HG02970 (cell line): ENCODE data around the gene GRWD1.

ENCODE experiments used
- ATAC-seq: cut with Tn5 transposase; IDR thresholded peaks from one replicate; pipeline ENCODE4 v1.9.1; 2021; ENCODE audit warnings: mild to moderate bottlenecking, moderate library complexity, moderate number of reproducible peaks; ENCODE audit not compliant: unreplicated experiment, low FRiP score

Gene GRWD1

GRCh38 chr19:48445606-48446481 is at the start of gene GRWD1:
GRWD1 (plus strand) TSS chr19:48445983; CDS start chr19:48446006, 23 bp downstream.
- ATAC-seq: peak; percentile 88

DNA sequence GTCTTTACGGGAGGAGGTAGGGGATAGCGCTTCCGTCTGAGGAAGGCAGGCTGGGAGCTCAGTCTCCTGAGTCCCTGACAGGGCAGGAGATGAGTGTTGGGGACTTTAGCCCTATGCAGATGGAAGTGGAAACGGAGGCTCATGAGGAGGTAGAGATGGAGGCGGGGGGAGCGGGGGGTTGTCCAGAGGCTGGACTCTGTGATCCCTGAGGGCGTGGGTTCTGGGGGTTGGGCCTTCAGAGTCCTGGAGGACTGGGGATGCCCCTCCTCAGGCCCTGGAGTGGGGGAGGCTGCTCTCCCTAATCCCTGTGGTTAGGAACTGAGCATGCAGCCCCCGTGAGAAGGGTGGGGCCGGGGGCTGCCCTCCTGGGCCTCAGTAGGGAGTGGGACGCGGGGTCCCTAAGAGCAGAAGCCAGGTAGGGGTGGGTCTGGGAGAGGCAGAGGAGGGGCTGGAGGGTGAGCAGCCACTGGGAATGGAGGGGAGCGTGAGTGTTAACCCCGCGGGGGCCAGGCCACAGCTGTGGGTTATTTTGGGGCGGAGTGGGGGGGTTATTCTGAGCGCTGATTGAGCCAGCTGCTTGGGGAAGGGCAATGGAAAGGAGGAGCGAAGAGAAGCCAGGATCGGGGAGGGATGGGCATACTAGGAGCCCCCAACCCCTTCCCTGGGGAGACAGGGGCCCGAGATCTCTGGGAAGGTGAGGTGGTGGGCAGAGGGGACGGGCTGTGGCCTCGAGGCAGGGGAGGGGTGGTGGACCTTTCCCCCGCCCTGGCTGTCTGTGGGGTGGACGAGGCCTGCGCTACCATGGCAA is 49.6 kb upstream of the GRWD1 start:
- no peak for ATAC-seq

DNA sequence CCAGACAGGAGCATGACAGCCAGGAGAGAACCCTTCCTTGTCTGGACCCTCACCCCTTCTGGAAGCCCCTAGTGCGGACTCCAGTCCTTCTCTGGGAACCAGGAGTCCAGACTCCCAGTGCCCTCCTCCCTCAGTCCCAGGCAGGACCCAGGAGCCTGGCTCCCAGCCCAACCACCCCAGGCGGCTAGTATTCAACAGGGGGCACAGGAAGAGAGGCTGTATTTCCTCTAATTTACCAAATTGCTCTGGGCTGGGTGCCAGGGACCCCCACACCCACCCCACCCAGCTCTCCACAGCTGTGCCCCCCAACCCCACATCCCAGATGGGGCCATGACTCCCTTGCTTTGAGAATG is 49.0 kb upstream of the GRWD1 start:
- no peak for ATAC-seq

DNA sequence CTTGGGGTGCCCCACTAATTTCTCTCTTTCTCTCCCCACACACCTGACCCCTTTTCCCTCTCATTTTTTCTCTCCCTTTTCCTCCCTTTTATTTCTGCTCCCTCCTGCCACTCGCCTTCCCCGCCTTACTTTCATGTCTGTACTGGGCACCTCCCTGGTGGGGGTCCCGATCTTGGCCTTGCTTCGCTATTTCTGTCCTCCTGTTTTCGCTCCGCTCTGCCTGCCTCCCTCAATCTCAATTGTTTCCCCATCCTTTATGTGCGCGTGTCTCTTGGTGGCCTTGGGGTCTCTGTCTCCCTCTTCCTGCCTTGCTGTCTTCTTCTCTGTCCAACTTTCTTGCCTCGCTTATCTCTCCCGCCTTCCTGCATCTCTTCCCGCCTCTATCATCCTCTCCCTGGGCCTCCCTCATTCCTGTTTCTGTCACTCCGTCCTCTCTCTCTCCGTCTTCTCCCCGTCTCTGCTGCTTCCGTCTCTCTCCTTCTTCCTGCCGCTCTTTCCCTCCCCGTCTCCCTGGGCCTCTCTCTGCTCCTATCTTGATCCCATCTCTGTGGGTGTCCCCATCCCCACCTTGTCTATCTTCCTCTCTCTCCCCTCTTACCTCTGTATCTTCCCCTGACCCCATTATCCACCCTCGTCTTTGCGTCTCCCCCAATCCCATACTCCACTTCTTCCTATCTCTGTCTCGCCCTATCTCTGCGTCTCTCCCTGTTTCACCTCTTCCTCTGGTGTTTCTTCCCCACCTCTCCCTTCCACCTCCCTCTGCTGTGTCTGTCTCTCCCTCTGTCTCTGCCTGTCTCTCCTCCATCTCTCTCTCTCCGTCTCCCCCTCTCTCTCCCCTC is 48.3 kb upstream of the GRWD1 start:
- no peak for ATAC-seq

- no peak for ATAC-seq
Measured at GRCh38 chr19:48398102-48398374, 47.7 kb upstream of the GRWD1 start.

DNA sequence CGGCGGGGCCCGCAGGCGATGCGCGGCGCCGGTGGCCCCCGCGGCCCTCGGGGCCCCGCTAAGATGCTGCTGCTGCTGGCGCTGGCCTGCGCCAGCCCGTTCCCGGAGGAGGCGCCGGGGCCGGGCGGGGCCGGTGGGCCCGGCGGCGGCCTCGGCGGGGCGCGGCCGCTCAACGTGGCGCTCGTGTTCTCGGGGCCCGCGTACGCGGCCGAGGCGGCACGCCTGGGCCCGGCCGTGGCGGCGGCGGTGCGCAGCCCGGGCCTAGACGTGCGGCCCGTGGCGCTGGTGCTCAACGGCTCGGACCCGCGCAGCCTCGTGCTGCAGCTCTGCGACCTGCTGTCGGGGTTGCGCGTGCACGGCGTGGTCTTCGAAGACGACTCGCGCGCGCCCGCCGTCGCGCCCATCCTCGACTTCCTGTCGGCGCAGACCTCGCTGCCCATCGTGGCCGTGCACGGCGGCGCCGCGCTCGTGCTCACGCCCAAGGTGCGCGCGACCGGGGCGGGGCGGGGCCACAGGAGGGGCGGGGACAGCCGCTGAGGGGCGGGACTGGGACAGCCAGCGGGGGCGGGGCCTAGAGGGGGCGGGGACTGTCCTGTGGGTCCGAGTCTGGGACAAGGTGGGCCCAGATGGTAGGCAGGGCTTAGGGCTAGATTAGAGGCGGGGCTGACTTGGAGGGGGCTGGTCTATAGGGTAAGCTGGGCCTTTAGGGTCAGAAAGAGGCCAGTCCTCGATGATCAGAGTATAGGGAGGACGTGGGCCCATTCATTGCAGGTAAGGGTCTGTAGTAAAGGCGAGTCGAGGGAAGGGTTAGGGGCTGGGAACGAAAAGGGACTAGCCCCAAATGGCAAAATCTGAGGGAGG is 47.2 kb upstream of the GRWD1 start:
- ATAC-seq: peak; percentile 60

- ATAC-seq: no peak
Measured at GRCh38 chr19:48400018-48400742, 45.6 kb upstream of the GRWD1 start.

DNA sequence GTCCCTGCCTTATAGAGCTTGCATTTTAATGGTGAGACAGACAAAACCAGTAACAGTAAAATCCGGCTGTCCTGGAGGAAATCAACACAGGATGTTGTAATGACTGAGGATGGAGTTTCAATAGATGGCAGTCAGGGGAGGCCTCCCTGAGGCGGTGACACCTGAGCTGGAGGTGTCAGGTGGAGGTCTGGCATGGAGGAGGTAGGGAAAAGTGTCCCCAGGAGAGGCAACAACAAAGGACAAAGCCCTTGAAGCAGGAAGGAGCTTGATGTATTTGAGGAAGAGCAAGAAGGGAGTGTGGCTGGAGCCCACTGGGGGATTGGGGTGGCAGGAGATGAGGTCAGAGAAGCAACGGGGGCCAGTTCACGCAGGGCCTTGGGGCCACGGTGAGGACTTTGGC is 44.5 kb upstream of the GRWD1 start:
- no peak for ATAC-seq

- ATAC-seq: no peak
Measured at GRCh38 chr19:48403606-48404005, 42.2 kb upstream of the GRWD1 start.

DNA sequence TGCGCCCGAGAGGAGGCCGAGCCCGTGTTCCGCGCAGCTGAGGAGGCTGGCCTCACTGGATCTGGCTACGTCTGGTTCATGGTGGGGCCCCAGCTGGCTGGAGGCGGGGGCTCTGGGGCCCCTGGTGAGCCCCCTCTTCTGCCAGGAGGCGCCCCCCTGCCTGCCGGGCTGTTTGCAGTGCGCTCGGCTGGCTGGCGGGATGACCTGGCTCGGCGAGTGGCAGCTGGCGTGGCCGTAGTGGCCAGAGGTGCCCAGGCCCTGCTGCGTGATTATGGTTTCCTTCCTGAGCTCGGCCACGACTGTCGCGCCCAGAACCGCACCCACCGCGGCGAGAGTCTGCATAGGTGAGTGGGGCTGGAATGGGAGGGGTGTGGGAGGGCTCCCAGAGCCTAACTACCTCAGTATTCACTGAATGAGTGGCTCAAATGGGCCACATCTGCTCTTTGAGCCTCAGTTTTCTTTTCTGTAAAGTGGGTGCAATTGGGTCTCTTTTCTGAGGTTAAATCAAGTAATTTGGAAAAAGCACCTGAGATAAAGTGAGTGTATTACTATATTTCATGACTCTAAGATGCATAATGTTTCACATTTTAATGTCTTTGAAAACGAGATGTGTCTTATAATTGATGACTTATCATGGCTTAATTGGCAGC is 40.6 kb upstream of the GRWD1 start:
- no peak for ATAC-seq

- ATAC-seq: no peak
Measured at GRCh38 chr19:48405850-48406249, 39.9 kb upstream of the GRWD1 start.

- no peak for ATAC-seq
Measured at GRCh38 chr19:48413879-48414587, 31.8 kb upstream of the GRWD1 start.

DNA sequence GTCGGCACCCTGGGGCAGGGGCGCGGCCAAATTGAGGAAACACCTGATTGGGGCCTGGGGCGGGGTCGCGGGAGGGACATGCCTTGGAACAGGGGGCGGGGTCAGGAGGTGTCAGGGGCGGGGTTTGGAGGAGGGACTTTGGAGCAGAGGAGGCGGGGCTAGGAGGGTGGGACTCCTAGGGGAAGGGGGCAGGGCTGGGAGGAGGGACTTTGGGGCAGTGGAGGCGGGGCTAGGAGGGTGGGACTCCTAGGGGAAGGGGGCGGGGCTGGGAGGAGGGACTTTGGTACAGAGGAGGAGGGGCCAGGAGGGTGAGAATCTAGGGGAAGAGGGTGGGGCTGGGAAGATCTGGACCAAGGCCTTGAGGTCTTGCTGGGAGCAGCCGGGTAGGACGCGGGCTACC is 30.4 kb upstream of the GRWD1 start:
- no peak for ATAC-seq

GRCh38 chr19:48415806-48416221 is 30.0 kb upstream of the GRWD1 start:
- no peak for ATAC-seq

- no peak for ATAC-seq
Measured at GRCh38 chr19:48417421-48417820, 28.4 kb upstream of the GRWD1 start.

GRCh38 chr19:48418317-48419064 is 27.3 kb upstream of the GRWD1 start:
- no peak for ATAC-seq

GRCh38 chr19:48419158-48419920 is 26.4 kb upstream of the GRWD1 start:
- no peak for ATAC-seq
